Measurements from ENCODE around the gene DCAF12.
"Not testable (repeated sequence)": the region's sequence is repeated elsewhere in the genome, so short reads cannot be mapped to it uniquely, and the experiment has no call there.

The DCAF12 gene

GRCh38 chr9:34126207-34127034, at the start of gene DCAF12:
TSS of gene DCAF12 (minus strand) at chr9:34126698. CDS start at chr9:34126431, 267 bp downstream.
- peak within 1 kb of the TSS; percentile 96 for H3K4me3 ChIP-seq (ENCODE audit: low read depth, low read length)

GRCh38 chr9:34176089-34176488, 49.6 kb upstream of the DCAF12 start:
- no peak overlapping the region for H3K4me3 ChIP-seq (ENCODE audit: low read depth, low read length)

DNA sequence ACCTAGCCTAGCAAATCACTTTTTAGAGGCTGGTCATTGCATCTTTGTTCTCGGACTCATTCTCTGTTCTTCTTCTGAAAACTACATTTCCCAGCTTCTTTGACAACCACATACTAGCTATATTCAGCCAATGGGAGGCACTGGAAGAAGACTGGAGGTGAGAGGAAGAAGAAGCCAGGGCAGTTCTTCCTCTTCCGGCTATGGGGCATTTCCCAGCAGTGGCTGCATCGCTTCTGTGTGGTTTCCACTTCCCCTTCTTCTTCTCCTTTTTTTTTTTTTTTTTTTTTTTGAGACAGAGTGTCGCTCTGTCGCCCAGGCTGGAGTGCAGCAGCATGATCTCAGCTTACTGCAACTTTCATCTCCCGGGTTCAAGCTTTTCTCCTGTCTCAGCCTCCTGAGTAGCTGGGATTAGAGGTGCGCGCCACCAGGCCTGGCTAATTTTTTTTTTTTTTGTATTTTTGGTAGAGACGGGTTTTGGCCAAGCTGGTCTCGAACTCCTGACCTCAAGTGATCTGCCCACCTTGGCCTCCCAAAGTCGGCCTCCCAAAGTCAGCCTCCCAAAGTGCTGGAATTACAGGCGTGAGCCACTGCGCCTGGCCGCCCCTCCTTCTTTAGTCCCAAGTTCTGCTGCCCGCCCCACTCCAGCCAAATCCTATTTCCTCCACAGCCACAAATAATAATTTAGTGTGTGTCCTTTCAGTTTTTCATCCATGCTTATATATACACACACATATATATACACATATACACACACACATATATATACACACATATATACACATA, 45.4 kb upstream of the DCAF12 start:
- H3K4me3 ChIP-seq (ENCODE audit: low read depth, low read length), result no peak overlapping the region

DNA sequence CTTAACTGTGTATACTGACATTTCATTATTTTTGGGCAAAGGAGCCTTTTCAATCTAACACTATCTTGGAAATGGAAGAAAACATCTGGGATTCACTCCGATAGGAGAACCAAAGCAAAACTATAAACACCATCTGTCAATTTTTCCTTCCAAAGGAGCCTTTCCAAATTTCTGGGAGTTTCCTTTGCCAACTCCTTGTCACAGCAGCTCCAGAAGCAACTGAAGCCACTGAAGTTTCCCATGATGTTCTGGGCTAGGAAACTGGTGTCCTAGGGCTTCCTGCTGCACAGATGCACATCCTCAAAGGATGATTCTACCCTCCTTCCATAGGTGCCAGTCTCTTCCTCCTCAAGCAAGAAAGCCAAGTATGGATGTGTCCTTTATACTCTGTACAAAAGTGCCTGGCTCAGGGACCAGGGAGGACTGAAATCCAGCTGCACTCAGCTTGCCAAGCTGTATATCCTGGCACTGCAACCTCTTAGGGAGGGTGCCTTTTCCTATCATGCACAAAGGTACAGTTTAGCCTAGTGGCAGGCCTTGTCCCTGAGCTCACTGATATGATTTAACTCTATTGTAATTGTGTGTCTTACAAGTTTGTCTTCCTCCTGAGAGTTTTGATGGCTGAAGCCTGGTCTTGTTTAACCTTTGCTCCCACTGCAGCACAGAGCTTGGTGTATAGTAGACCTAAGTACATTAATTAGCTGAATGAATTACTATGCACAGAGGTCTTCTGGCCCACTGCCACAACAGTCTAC, 43.9 kb upstream of the DCAF12 start:
- no peak overlapping the region for H3K4me3 ChIP-seq (ENCODE audit: low read depth, low read length)

DNA sequence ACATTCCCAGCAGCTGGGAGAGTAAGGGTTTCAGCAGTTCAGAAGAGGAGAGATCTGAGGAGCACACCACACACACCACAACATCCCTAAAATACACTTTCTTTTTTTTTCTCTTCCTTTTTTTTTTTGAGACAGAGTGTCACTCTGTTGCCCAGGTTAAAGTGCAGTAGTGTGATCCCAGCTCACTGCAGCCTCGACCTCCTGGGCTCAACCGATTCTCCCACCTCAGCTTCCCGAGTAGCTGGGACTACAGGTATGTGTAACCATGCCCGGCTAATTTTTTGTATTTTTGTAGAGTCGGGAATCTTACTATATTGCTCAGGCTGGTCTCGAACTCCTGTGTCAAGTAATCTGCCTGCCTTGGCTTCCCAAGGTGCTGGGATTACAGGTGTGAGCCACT, 42.6 kb upstream of the DCAF12 start:
- H3K4me3 ChIP-seq (ENCODE audit: low read depth, low read length), result no peak overlapping the region

DNA sequence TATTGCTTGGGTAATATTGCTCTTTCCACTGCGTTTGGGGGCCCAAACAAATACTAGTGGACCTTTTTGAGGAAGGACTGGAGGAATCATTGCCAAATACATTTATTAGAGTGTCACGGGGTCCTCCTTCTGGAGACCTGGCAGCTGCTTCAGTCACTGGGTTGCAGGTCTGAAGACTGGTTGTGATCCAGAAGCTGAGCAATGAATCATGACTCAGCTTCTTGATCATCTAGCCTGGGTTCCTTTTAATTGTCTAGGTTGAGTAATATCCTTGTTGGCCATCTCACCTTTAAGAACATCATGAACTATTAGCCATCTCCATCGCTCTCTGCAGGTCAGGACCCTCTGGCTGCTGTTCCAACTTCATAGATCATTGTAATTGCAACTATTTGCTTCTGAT, 36.9 kb upstream of the DCAF12 start:
- H3K4me3 ChIP-seq (ENCODE audit: low read depth, low read length), result no peak overlapping the region

GRCh38 chr9:34158362-34158869, 31.9 kb upstream of the DCAF12 start:
- H3K4me3 ChIP-seq (ENCODE audit: low read depth, low read length), result no peak overlapping the region

DNA sequence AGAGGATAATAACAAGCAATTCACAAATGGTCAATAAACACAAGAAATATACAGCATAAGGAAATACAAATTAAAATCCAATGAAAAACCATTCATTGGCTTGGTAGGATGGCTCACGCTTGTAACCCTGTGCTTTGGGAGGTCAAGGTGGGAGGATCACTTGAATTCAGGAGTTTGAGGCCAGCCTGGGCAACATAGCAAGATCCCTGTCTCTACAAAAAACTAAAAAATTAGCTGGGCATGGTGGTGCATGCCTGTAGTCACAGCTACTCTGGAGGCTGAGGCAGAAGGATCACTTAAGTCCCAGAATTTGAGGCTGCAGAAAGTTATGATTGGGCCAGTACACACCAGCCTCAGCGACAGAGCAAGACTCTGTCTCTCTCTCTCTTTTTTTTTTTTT, 31.4 kb upstream of the DCAF12 start:
- H3K4me3 ChIP-seq (ENCODE audit: low read depth, low read length), result no peak overlapping the region

DNA sequence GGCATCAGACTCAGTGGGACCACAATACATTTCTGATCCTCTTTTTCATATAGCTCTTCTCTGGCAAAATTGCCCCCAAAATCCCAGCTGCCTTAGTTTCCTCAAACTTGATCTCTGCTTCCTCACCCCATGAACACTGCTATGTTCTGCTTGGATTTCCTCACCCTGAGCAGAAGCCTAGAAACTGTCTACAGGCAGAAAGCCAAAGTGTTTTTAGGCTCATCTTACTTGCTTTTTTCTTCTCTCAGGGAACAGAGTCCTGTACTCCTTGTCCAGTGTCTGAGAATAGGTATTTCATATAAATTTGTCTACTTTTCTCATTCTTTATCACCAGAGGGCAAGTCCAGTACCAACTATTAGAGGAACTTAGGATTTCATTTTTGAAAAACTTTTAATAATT, 30.8 kb upstream of the DCAF12 start:
- H3K4me3 ChIP-seq (ENCODE audit: low read depth, low read length), result no peak overlapping the region

- no peak overlapping the region for H3K4me3 ChIP-seq (ENCODE audit: low read depth, low read length)
Measured at GRCh38 chr9:34154057-34154456, 27.6 kb upstream of the DCAF12 start.

- no peak overlapping the region for H3K4me3 ChIP-seq (ENCODE audit: low read depth, low read length)
Measured at GRCh38 chr9:34151398-34151797, 24.9 kb upstream of the DCAF12 start.

- no peak overlapping the region for H3K4me3 ChIP-seq (ENCODE audit: low read depth, low read length)
Measured at GRCh38 chr9:34145165-34145564, 18.7 kb upstream of the DCAF12 start.

DNA sequence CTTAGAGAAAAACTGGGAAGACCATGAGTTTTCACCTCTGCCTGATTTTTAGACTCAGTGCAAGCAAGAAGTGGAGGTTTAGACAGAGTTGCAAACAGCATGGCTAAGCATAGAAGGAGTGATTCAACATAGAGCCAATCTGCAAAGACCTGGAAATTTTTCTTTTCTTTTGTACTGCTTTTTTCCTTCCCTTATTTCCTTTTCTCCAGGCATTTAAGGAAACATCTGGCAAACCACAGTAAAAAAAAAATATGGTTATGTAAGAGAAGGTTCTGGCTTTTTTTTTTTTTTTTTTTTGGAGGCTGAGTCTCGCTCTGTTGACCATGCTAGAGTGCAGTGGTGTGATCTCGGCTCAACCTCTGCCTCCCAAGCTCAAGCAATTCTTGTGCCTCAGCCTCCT, 16.6 kb upstream of the DCAF12 start:
- H3K4me3 ChIP-seq (ENCODE audit: low read depth, low read length), result no peak overlapping the region

DNA sequence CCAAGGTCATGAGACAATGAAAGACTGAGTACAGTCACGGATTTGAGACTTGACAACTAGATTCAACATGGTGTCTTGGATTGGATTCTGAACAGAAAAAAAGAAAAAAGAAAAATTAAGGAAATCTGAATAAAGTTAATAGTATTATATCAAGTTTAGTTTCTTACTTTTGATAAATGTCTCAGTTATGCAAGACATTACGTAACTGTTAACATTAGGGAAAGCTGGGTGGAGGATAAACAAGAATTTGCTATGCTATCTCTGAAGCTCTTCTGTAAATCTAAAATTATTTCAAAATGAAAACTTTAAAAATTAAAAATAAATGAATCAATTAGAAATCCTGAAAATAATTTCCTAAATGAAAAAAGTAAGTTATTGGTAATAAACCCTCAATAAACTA, 14.4 kb upstream of the DCAF12 start:
- H3K4me3 ChIP-seq (ENCODE audit: low read depth, low read length), result no peak overlapping the region

GRCh38 chr9:34139477-34140146, 13.1 kb upstream of the DCAF12 start:
- H3K4me3 ChIP-seq (ENCODE audit: low read depth, low read length), result no peak overlapping the region

DNA sequence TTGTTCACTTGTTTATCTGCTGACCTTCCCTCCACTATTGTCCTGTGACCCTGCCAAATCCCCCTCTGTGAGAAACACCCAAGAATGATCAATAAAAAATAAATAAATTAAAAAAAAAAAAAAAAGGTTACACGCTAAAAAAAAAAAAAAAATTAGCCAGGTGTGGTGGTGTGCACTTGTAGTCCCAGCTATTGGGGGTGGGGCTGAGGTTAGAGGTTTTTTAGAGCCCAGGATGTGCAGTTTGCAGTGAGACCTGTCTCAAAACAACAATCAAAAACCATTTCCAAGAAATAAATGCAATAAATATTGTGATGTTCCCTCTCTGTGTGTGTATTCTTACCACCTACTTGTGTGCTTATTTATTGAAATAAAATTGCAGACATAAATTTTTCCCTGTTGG, 12.1 kb upstream of the DCAF12 start:
- not testable (repeated sequence) for H3K4me3 ChIP-seq (ENCODE audit: low read depth, low read length)

DNA sequence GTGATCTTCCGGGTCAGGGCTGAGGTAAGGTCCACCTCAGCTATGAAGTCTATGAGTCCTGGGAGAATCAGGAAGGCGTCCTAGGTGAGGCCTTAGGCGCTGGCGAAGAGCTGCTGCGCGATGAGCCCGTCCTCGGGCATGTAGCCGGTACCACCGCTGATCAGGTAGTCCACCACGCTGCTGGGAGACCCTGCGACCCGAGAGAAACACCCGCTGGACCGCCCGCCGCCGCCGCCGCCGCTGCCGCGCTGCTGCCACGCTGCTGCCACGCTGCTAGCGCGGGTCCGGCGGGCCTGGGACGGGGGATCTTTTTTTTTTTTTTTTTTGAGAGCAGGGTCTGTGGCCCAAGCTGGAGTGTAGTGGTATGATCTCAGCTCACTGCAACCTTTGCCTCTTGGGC, 8.0 kb upstream of the DCAF12 start:
- no peak overlapping the region for H3K4me3 ChIP-seq (ENCODE audit: low read depth, low read length)

- no peak overlapping the region for H3K4me3 ChIP-seq (ENCODE audit: low read depth, low read length)
Measured at GRCh38 chr9:34133436-34133949, 7.0 kb upstream of the DCAF12 start.

DNA sequence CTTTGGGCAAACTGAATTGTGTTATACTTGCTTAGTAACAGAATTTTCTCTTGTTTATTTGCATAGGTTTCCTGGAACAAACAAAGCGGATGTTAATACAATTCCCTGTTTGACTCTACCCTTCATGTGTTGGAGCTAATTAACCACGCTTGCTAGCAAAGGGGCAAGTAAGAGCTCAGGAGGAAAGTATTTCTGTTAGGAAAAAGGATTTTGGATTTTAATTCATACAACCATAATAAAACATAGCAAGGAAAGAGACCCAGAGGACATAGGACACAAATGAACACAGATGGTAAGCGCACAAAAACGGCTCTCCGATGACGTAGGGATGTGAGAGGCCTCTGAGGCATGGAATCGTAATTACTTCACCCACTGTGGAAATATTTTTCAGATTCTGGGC, 5.1 kb upstream of the DCAF12 start:
- H3K4me3 ChIP-seq (ENCODE audit: low read depth, low read length), result no peak overlapping the region

Data from iPS-11a (cell line).